ENCODE results near the gene ZNF839.

Gene ZNF839

GRCh38 chr14:102304611-102305506 is 14.7 kb upstream of the ZNF839 start, which contains the start of gene MOK:
Gene MOK, minus strand, starts transcription at chr14:102305164. Its CDS starts 196 bp downstream, at chr14:102304968.
- Histone ChIP-seq H3K4me3 (ENCODE audit: low read length in 2 of 2) (peak within 1 kb of the TSS; percentile 76 to 93), H3K27ac (ENCODE audit: low read depth in 2 of 2, low read length in 2 of 2) (peak within 1 kb of the TSS; percentile 40 to 43), H3K9ac (ENCODE audit: low read depth in 1 of 2, low read length in 2 of 2) (peak within 1 kb of the TSS; percentile 66 to 68), H3K27me3 (ENCODE audit: control insufficient read depth in 2 of 2, insufficient read depth in 2 of 2, low read length in 2 of 2) (no peaks in the 10 kb centered on the region), H3K9me3 (ENCODE audit: control insufficient read depth in 2 of 2, low read length in 2 of 2) (no peaks in the 10 kb centered on the region), H3K36me3 (ENCODE audit: control insufficient read depth in 2 of 2, insufficient read depth in 2 of 2, low read length in 2 of 2) (no peaks in the 10 kb centered on the region), H3K4me1 (ENCODE audit: control insufficient read depth in 2 of 2, insufficient read depth in 2 of 2, low read length in 2 of 2) (peaks cover 3 to 6% of the 10 kb centered on the region in 2 donors)

- Histone ChIP-seq H3K27ac (ENCODE audit: low read depth in 2 of 2, low read length in 2 of 2) (no peak overlapping the region), H3K4me3 (ENCODE audit: low read length in 2 of 2) (peak overlapping the region; percentile 65 to 74), H3K9me3 (ENCODE audit: control insufficient read depth in 2 of 2, low read length in 2 of 2) (no peaks in the 10 kb centered on the region), H3K27me3 (ENCODE audit: control insufficient read depth in 2 of 2, insufficient read depth in 2 of 2, low read length in 2 of 2) (no peaks in the 10 kb centered on the region), H3K36me3 (ENCODE audit: control insufficient read depth in 2 of 2, insufficient read depth in 2 of 2, low read length in 2 of 2) (no peaks in the 10 kb centered on the region), H3K9ac (ENCODE audit: low read depth in 1 of 2, low read length in 2 of 2) (peak overlapping the region; percentile 38 to 48), H3K4me1 (ENCODE audit: control insufficient read depth in 2 of 2, insufficient read depth in 2 of 2, low read length in 2 of 2) (peaks cover 24 to 26% of the 10 kb centered on the region in 2 donors)
Measured at GRCh38 chr14:102314242-102315011, 5.1 kb upstream of the ZNF839 start.

GRCh38 chr14:102315121-102315520 is 4.4 kb upstream of the ZNF839 start:
- no peaks in the 10 kb centered on the region for H3K27me3 ChIP-seq (ENCODE audit: control insufficient read depth in 2 of 2, insufficient read depth in 2 of 2, low read length in 2 of 2)
- H3K4me1 ChIP-seq (ENCODE audit: control insufficient read depth in 2 of 2, insufficient read depth in 2 of 2, low read length in 2 of 2): peaks cover 24 to 26% of the 10 kb centered on the region in 2 donors
- H3K27ac ChIP-seq (ENCODE audit: low read depth in 2 of 2, low read length in 2 of 2): no peak overlapping the region
- H3K9ac ChIP-seq (ENCODE audit: low read depth in 1 of 2, low read length in 2 of 2): no peak overlapping the region
- H3K9me3 ChIP-seq (ENCODE audit: control insufficient read depth in 2 of 2, low read length in 2 of 2): no peaks in the 10 kb centered on the region
- H3K4me3 ChIP-seq (ENCODE audit: low read length in 2 of 2): no peak overlapping the region
- no peaks in the 10 kb centered on the region for H3K36me3 ChIP-seq (ENCODE audit: control insufficient read depth in 2 of 2, insufficient read depth in 2 of 2, low read length in 2 of 2)

GRCh38 chr14:102316338-102316742 is 3.2 kb upstream of the ZNF839 start:
- H3K27ac ChIP-seq (ENCODE audit: low read depth in 2 of 2, low read length in 2 of 2): peak overlapping the region; percentile 57 to 86
- peaks cover 30 to 34% of the 10 kb centered on the region in 2 donors for H3K4me1 ChIP-seq (ENCODE audit: control insufficient read depth in 2 of 2, insufficient read depth in 2 of 2, low read length in 2 of 2)
- H3K4me3 ChIP-seq (ENCODE audit: low read length in 2 of 2): peak overlapping the region; percentile 80 to 89
- H3K27me3 ChIP-seq (ENCODE audit: control insufficient read depth in 2 of 2, insufficient read depth in 2 of 2, low read length in 2 of 2): no peaks in the 10 kb centered on the region
- no peaks in the 10 kb centered on the region for H3K36me3 ChIP-seq (ENCODE audit: control insufficient read depth in 2 of 2, insufficient read depth in 2 of 2, low read length in 2 of 2)
- peak overlapping the region; percentile 52 to 87 for H3K9ac ChIP-seq (ENCODE audit: low read depth in 1 of 2, low read length in 2 of 2)
- no peaks in the 10 kb centered on the region for H3K9me3 ChIP-seq (ENCODE audit: control insufficient read depth in 2 of 2, low read length in 2 of 2)

GRCh38 chr14:102316743-102317563 is 2.6 kb upstream of the ZNF839 start:
- H3K27me3 ChIP-seq (ENCODE audit: control insufficient read depth in 2 of 2, insufficient read depth in 2 of 2, low read length in 2 of 2): no peaks in the 10 kb centered on the region
- H3K27ac ChIP-seq (ENCODE audit: low read depth in 2 of 2, low read length in 2 of 2): peak overlapping the region; percentile 86 to 89
- H3K9me3 ChIP-seq (ENCODE audit: control insufficient read depth in 2 of 2, low read length in 2 of 2): no peaks in the 10 kb centered on the region
- H3K4me1 ChIP-seq (ENCODE audit: control insufficient read depth in 2 of 2, insufficient read depth in 2 of 2, low read length in 2 of 2): peaks cover 30 to 34% of the 10 kb centered on the region in 2 donors
- H3K9ac ChIP-seq (ENCODE audit: low read depth in 1 of 2, low read length in 2 of 2): peak overlapping the region; percentile 72 to 87
- peak overlapping the region; percentile 80 to 89 for H3K4me3 ChIP-seq (ENCODE audit: low read length in 2 of 2)
- no peaks in the 10 kb centered on the region for H3K36me3 ChIP-seq (ENCODE audit: control insufficient read depth in 2 of 2, insufficient read depth in 2 of 2, low read length in 2 of 2)

- peaks cover 30 to 34% of the 10 kb centered on the region in 2 donors for H3K4me1 ChIP-seq (ENCODE audit: control insufficient read depth in 2 of 2, insufficient read depth in 2 of 2, low read length in 2 of 2)
- peak overlapping the region; percentile 72 to 87 for H3K9ac ChIP-seq (ENCODE audit: low read depth in 1 of 2, low read length in 2 of 2)
- peak overlapping the region; percentile 86 to 89 for H3K27ac ChIP-seq (ENCODE audit: low read depth in 2 of 2, low read length in 2 of 2)
- H3K9me3 ChIP-seq (ENCODE audit: control insufficient read depth in 2 of 2, low read length in 2 of 2): no peaks in the 10 kb centered on the region
- H3K4me3 ChIP-seq (ENCODE audit: low read length in 2 of 2): peak overlapping the region; percentile 80 to 89
- H3K27me3 ChIP-seq (ENCODE audit: control insufficient read depth in 2 of 2, insufficient read depth in 2 of 2, low read length in 2 of 2): no peaks in the 10 kb centered on the region
- no peaks in the 10 kb centered on the region for H3K36me3 ChIP-seq (ENCODE audit: control insufficient read depth in 2 of 2, insufficient read depth in 2 of 2, low read length in 2 of 2)
Measured at GRCh38 chr14:102317564-102318248, 1.8 kb upstream of the ZNF839 start.

GRCh38 chr14:102318781-102319276 is 717 bp upstream of the ZNF839 start:
- Histone ChIP-seq H3K9me3 (ENCODE audit: control insufficient read depth in 2 of 2, low read length in 2 of 2) (no peaks in the 10 kb centered on the region), H3K27ac (ENCODE audit: low read depth in 2 of 2, low read length in 2 of 2) (peak overlapping the region; percentile 85), H3K4me1 (ENCODE audit: control insufficient read depth in 2 of 2, insufficient read depth in 2 of 2, low read length in 2 of 2) (peaks cover 29 to 30% of the 10 kb centered on the region in 2 donors), H3K27me3 (ENCODE audit: control insufficient read depth in 2 of 2, insufficient read depth in 2 of 2, low read length in 2 of 2) (no peaks in the 10 kb centered on the region), H3K4me3 (ENCODE audit: low read length in 2 of 2) (peak overlapping the region; percentile 85 to 95), H3K36me3 (ENCODE audit: control insufficient read depth in 2 of 2, insufficient read depth in 2 of 2, low read length in 2 of 2) (no peaks in the 10 kb centered on the region), H3K9ac (ENCODE audit: low read depth in 1 of 2, low read length in 2 of 2) (peak overlapping the region; percentile 84 to 94)

GRCh38 chr14:102320033-102320660 is 601 bp downstream of the ZNF839 start:
- Histone ChIP-seq H3K9me3 (ENCODE audit: control insufficient read depth in 2 of 2, low read length in 2 of 2) (no peaks in the 10 kb centered on the region), H3K9ac (ENCODE audit: low read depth in 1 of 2, low read length in 2 of 2) (peak overlapping the region; percentile 84 to 94), H3K4me1 (ENCODE audit: control insufficient read depth in 2 of 2, insufficient read depth in 2 of 2, low read length in 2 of 2) (peaks cover 25 to 30% of the 10 kb centered on the region in 2 donors), H3K36me3 (ENCODE audit: control insufficient read depth in 2 of 2, insufficient read depth in 2 of 2, low read length in 2 of 2) (no peaks in the 10 kb centered on the region), H3K27ac (ENCODE audit: low read depth in 2 of 2, low read length in 2 of 2) (peak overlapping the region; percentile 85), H3K27me3 (ENCODE audit: control insufficient read depth in 2 of 2, insufficient read depth in 2 of 2, low read length in 2 of 2) (no peaks in the 10 kb centered on the region), H3K4me3 (ENCODE audit: low read length in 2 of 2) (peak overlapping the region; percentile 85 to 95)
